HepG2 (cell line): ENCODE results near the gene PPP1R7.

ENCODE experiments used
- ZNF234 ChIP-seq: sonication (generic); formaldehyde crosslinking; conservative IDR thresholded peaks from 2 replicates; pipeline ENCODE4 v1.5.1; 2020; ENCODE audit warnings: mild to moderate bottlenecking, missing genetic modification reagents
- TF ChIP-seq, protein P1 (sequence below): sonication (generic); formaldehyde crosslinking; IDR thresholded peaks from 2 replicates; pipeline ENCODE4 v1.4.0; 2020; ENCODE audit warnings: missing genetic modification reagents

DNA sequence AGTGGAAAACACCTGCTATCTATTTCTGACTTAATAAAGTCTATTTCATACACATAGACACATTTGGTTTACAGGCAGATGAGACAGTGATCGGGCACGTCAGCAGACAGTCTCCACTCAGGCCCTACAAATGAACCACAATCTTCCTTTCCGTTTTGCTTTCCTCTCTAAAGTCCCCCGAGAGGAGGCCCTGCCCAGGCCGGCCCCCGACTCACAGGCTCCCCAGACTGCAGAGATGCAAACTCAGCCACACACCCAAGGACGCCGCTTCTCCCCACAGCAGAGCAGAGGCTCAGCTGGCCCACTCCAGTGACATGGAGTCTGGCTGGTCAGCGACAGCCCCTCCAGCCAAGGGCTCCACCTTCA, 38.8 kb upstream of the PPP1R7 start:
- TF ChIP-seq, protein P1, sequence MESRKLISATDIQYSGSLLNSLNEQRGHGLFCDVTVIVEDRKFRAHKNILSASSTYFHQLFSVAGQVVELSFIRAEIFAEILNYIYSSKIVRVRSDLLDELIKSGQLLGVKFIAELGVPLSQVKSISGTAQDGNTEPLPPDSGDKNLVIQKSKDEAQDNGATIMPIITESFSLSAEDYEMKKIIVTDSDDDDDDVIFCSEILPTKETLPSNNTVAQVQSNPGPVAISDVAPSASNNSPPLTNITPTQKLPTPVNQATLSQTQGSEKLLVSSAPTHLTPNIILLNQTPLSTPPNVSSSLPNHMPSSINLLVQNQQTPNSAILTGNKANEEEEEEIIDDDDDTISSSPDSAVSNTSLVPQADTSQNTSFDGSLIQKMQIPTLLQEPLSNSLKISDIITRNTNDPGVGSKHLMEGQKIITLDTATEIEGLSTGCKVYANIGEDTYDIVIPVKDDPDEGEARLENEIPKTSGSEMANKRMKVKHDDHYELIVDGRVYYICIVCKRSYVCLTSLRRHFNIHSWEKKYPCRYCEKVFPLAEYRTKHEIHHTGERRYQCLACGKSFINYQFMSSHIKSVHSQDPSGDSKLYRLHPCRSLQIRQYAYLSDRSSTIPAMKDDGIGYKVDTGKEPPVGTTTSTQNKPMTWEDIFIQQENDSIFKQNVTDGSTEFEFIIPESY (CRISPR knock-in tag) = no peak
- no peak for TF ChIP-seq ZNF234 (CRISPR knock-in tag)
